ENCODE results near the gene PLOD1. TPM values are rescaled to one million over a fixed set of nuclear protein-coding genes. Genes with fewer than 3 reads are reported as not detected.

The PLOD1 gene
- total and polyA plus RNA-seq, 2 donors (not counting 1 experiment from before 2014, with no cell fraction given) = 10.4 to 13.4 TPM

DNA sequence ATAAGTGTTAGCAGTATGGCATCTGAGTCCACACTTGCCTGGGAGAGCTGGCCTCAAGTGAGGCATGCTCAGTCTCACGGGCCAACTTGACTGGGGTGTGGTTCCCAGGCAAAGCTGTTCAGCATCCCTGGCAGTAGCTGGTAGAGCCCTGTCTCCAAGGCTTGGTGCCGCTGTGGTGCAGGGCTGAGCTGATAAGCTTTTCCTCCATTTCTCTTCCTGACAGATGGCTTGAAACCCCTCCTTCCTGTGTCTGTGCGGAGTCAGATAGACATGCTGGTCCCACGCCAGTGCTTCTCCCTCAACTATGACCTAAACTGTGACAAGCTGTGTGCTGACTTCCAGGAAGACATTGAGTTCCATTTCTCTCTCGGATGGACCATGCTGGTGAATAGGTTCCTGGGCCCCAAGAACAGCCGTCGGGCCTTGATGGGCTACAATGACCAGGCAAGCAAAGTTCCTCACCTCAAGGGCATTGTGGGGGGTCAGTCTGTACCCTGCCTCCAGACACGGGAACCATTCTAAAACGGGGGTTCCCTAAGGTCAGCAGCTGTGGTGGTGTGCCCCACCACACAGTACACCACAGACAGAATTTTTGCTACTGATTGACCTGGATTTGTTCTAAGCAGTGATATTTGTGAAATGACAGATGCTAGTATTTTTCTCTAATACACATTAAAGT is 71.1 kb downstream of the PLOD1 start:
- CTCF ChIA-PET = interaction anchor here (2.0 kb wide), 1 partner anchor 74 kb away, joined by 7 read pairs; no protein-coding TSS in a partner anchor
- DNase-seq = no peak
- H3K9ac ChIP-seq (ENCODE audit: low read length) = no peak overlapping the region

More for the DNA sequence above, 71.1 kb downstream of the PLOD1 start:
- Histone ChIP-seq H3K27ac (ENCODE audit: low read length in 2 of 2) (no peak overlapping the region), H3K4me3 (ENCODE audit: control extremely low read depth in 1 of 5, extremely low read depth in 1 of 5, insufficient read depth in 1 of 5, low read depth in 2 of 5, low read length in 4 of 5) (no peak overlapping the region), H3K4me1 (ENCODE audit: control insufficient read depth in 2 of 2, insufficient read depth in 2 of 2, low read length in 2 of 2) (no peaks in the 10 kb centered on the region), H4K20me1 (ENCODE audit: control insufficient read depth, insufficient read depth, low read length, poor library complexity, severe bottlenecking) (no peaks in the 10 kb centered on the region), H3K36me3 (replicated peaks in 1 of 2; ENCODE audit: control extremely low read depth in 1 of 2, control insufficient read depth in 1 of 2, extremely low read depth in 1 of 2, insufficient read depth in 2 of 2, low read length in 1 of 2) (peaks cover 11 to 72% of the 10 kb centered on the region in 2 experiments), H3K79me2 (ENCODE audit: control insufficient read depth, insufficient read depth, low read length) (no peaks in the 10 kb centered on the region), H2AFZ (ENCODE audit: insufficient read depth, low read depth, low read length, poor library complexity, severe bottlenecking) (no peak overlapping the region), H3K4me2 (replicated peaks; ENCODE audit: low read depth, low read length, poor library complexity, severe bottlenecking) (no peak overlapping the region), H3K27me3 (replicated peaks in 1 of 4; ENCODE audit: control extremely low read depth in 1 of 4, control insufficient read depth in 3 of 4, insufficient read depth in 4 of 4, low read length in 3 of 4) (no peaks in the 10 kb centered on the region), H3K9me3 (ENCODE audit: control extremely low read depth in 1 of 3, control insufficient read depth in 2 of 3, insufficient read depth in 1 of 3, low read length in 2 of 3) (peaks cover 0 to 2% (median 0%) of the 10 kb centered on the region in 3 donors)
- WGBS (ENCODE audit: insufficient coverage) = 90% methylated on average over 5 of the region's 9 CpGs
- no peak overlapping the region for H3K27ac Mint-ChIP-seq
- TF ChIP-seq, protein P1, sequence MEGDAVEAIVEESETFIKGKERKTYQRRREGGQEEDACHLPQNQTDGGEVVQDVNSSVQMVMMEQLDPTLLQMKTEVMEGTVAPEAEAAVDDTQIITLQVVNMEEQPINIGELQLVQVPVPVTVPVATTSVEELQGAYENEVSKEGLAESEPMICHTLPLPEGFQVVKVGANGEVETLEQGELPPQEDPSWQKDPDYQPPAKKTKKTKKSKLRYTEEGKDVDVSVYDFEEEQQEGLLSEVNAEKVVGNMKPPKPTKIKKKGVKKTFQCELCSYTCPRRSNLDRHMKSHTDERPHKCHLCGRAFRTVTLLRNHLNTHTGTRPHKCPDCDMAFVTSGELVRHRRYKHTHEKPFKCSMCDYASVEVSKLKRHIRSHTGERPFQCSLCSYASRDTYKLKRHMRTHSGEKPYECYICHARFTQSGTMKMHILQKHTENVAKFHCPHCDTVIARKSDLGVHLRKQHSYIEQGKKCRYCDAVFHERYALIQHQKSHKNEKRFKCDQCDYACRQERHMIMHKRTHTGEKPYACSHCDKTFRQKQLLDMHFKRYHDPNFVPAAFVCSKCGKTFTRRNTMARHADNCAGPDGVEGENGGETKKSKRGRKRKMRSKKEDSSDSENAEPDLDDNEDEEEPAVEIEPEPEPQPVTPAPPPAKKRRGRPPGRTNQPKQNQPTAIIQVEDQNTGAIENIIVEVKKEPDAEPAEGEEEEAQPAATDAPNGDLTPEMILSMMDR (IDR thresholded peaks at IDR 0.05) = no peak
- no peak for TF ChIP-seq EZH2 (IDR thresholded peaks at IDR 0.05; ENCODE audit: borderline replicate concordance, insufficient read depth, low read depth, low read length, poor library complexity, severe bottlenecking)
- POLR2A ChIA-PET = interaction anchor here (0.5 kb wide), 1 partner anchor 104 kb away, joined by 4 read pairs; no protein-coding TSS in a partner anchor
- no peaks in the 10 kb centered on the region for H3K9me3 Mint-ChIP-seq (ENCODE audit: insufficient read depth)
- intact Hi-C loops (cut with micrococcal nuclease) = no loop called here
- no peak for ATAC-seq (ENCODE audit: low read depth)
- no peak overlapping the region for H3K4me3 Mint-ChIP-seq
- no peaks in the 10 kb centered on the region for H3K27me3 Mint-ChIP-seq
- peaks cover 4% of the 10 kb centered on the region for H3K4me1 Mint-ChIP-seq

Data from B cell (primary cell).